HPDE6-E6E7 (cell line): Measurements from ENCODE around the gene PDE4D.
A peak's percentile ranks its signal among the peaks of the same experiment; 100 is the strongest.

Experiments used
- DNase-seq: peaks from one replicate; pipeline ENCODE4 v3.0.0; 2011; ENCODE audit warnings: missing footprints; ENCODE audit errors: extremely low spot score

Gene PDE4D

GRCh38 chr5:59179704-59180103 lies 713.8 kb downstream of the PDE4D start:
- no peak for DNase-seq

- no peak for DNase-seq
These were observed 715.0 kb downstream of the PDE4D start for GRCh38 chr5:59178482-59178881.

- DNase-seq, result no peak
These were observed 715.5 kb downstream of the PDE4D start for GRCh38 chr5:59178071-59178470.

- DNase-seq, result no peak
These were observed 715.9 kb downstream of the PDE4D start for GRCh38 chr5:59177644-59178043.

GRCh38 chr5:59174248-59174844 lies 719.2 kb downstream of the PDE4D start:
- peak; percentile 35 for DNase-seq

GRCh38 chr5:59173578-59173977 lies 719.9 kb downstream of the PDE4D start:
- DNase-seq, result no peak

- DNase-seq, result no peak
These were observed 722.4 kb downstream of the PDE4D start for GRCh38 chr5:59171131-59171530.

GRCh38 chr5:59169768-59170150 lies 723.8 kb downstream of the PDE4D start:
- no peak for DNase-seq

- no peak for DNase-seq
These were observed 724.3 kb downstream of the PDE4D start for GRCh38 chr5:59169081-59169767.

- DNase-seq, result no peak
These were observed 725.5 kb downstream of the PDE4D start for GRCh38 chr5:59168067-59168466.

GRCh38 chr5:59164041-59164830 lies 729.3 kb downstream of the PDE4D start:
- DNase-seq, result no peak

- DNase-seq, result no peak
These were observed 732.1 kb downstream of the PDE4D start for GRCh38 chr5:59161221-59162105.

GRCh38 chr5:59158637-59159391 lies 734.7 kb downstream of the PDE4D start:
- no peak for DNase-seq

- no peak for DNase-seq
These were observed 735.4 kb downstream of the PDE4D start for GRCh38 chr5:59158165-59158564.

- DNase-seq, result no peak
These were observed 736.5 kb downstream of the PDE4D start for GRCh38 chr5:59157068-59157467.

- DNase-seq, result no peak
These were observed 740.8 kb downstream of the PDE4D start for GRCh38 chr5:59152701-59153245.

- no peak for DNase-seq
These were observed 742.2 kb downstream of the PDE4D start for GRCh38 chr5:59151162-59151889.

- DNase-seq, result no peak
These were observed 743.7 kb downstream of the PDE4D start for GRCh38 chr5:59149827-59150226.

GRCh38 chr5:59149271-59149670 lies 744.3 kb downstream of the PDE4D start:
- no peak for DNase-seq

- DNase-seq, result no peak
These were observed 746.8 kb downstream of the PDE4D start for GRCh38 chr5:59146729-59147128.
